GM23338 (cell line): ENCODE results near the gene FHAD1. TPM values are rescaled to one million over a fixed set of nuclear protein-coding genes. Genes with fewer than 3 reads are reported as not detected.
A peak's percentile ranks its signal among the peaks of the same experiment; 100 is the strongest.

ENCODE experiments used
- ATAC-seq: fragments of 200-7000 bp; cut with Tn5 transposase; 3 replicates; pipeline ENCODE4 v1.9.1; 2020
- DNase-seq: peaks from one replicate; pipeline ENCODE4 v3.0.0-alpha.2; 2015; ENCODE audit warnings: low spot score
- H2AFZ ChIP-seq: fragments of 200-600 bp; sonication (generic); 2 replicates; pipeline ENCODE4 v1.8.0; 2016; ENCODE audit warnings: antibody characterized with exemption, mild to moderate bottlenecking, moderate library complexity
- H3F3A ChIP-seq: fragments of 200-600 bp; sonication (generic); replicated peaks from 2 replicates; pipeline ENCODE4 v1.8.0; 2017; ENCODE audit warnings: antibody characterized with exemption, mixed run types, low read depth
- H3K27ac ChIP-seq: fragments of 200-600 bp; sonication (generic); 2 replicates; pipeline ENCODE4 v1.6.1; 2016; ENCODE audit warnings: low read depth
- H3K27me3 ChIP-seq: fragments of 200-600 bp; sonication (generic); 2 replicates; pipeline ENCODE4 v1.8.0; 2016; ENCODE audit warnings: mild to moderate bottlenecking, mixed run types, moderate library complexity; ENCODE audit not compliant: insufficient read depth
- H3K36me3 ChIP-seq: fragments of 200-600 bp; sonication (generic); 2 replicates; pipeline ENCODE4 v1.8.0; 2016; ENCODE audit warnings: mild to moderate bottlenecking; ENCODE audit not compliant: insufficient read depth
- H3K4me1 ChIP-seq: fragments of 200-600 bp; sonication (generic); 2 replicates; pipeline ENCODE4 v1.8.0; 2016; ENCODE audit warnings: mild to moderate bottlenecking, moderate library complexity; ENCODE audit not compliant: insufficient read depth
- H3K4me2 ChIP-seq: fragments of 200-600 bp; sonication (generic); 2 replicates; pipeline ENCODE4 v1.7.1; 2017; ENCODE audit warnings: mixed run types
- H3K4me3 ChIP-seq: fragments of 200-600 bp; sonication (generic); 2 replicates; pipeline ENCODE4 v1.6.1; 2016; ENCODE audit warnings: mixed run types
- H3K79me2 ChIP-seq: fragments of 200-600 bp; sonication (generic); replicated peaks from 2 replicates; pipeline ENCODE4 v1.8.0; 2017; ENCODE audit warnings: mild to moderate bottlenecking; ENCODE audit not compliant: insufficient read depth
- H3K9me2 ChIP-seq: fragments of 200-600 bp; sonication (generic); 2 replicates; pipeline ENCODE4 v1.8.0; 2017; ENCODE audit not compliant: insufficient read depth
- H4K20me1 ChIP-seq: fragments of 200-600 bp; sonication (generic); replicated peaks from 2 replicates; pipeline ENCODE4 v1.8.0; 2017; ENCODE audit warnings: mild to moderate bottlenecking; ENCODE audit not compliant: insufficient read depth
- H3K27ac Mint-ChIP-seq: 2 replicates; pipeline ENCODE4 v1.8.0; 2020; ENCODE audit warnings: inconsistent platforms, mild to moderate bottlenecking, moderate library complexity, mixed read lengths
- H3K27me3 Mint-ChIP-seq: 3 replicates; pipeline ENCODE4 v1.8.0; 2022; ENCODE audit warnings: low read depth, mild to moderate bottlenecking, moderate library complexity, mixed read lengths, inconsistent platforms; ENCODE audit not compliant: insufficient read depth, poor library complexity
- H3K36me3 Mint-ChIP-seq: 3 replicates; pipeline ENCODE4 v1.8.0; 2021; ENCODE audit warnings: low read depth, mild to moderate bottlenecking, inconsistent platforms, moderate library complexity, mixed read lengths
- H3K4me1 Mint-ChIP-seq: 3 replicates; pipeline ENCODE4 v1.8.0; 2020; ENCODE audit warnings: mild to moderate bottlenecking, inconsistent platforms, mixed read lengths
- H3K4me3 Mint-ChIP-seq: 3 replicates; pipeline ENCODE4 v1.8.0; 2021; ENCODE audit warnings: moderate library complexity, mild to moderate bottlenecking, inconsistent platforms, mixed read lengths
- H3K9me3 Mint-ChIP-seq: 3 replicates; pipeline ENCODE4 v1.8.0; 2020; ENCODE audit warnings: moderate library complexity, mild to moderate bottlenecking, inconsistent platforms, mixed read lengths
- CREB1 ChIP-seq: fragments of 250-450 bp; sonication (Bioruptor Pico); IDR thresholded peaks from 2 replicates; pipeline ENCODE4 v1.5.0; 2020; ENCODE audit warnings: low read depth, mild to moderate bottlenecking, moderate library complexity
- CTCF ChIP-seq, 2 experiments: fragments of 200-600 bp in 1 of 2; sonication (generic) in 1 of 2; conservative IDR thresholded peaks; 2 replicates each; pipeline versions ENCODE4 v1.5.1 to v1.6.1; 2016 to 2017; ENCODE audit warnings: antibody characterized with exemption in 2 of 2, low read depth in 2 of 2, mild to moderate bottlenecking in 2 of 2, moderate library complexity in 1 of 2
- ETS1 ChIP-seq: IDR thresholded peaks from 2 replicates; pipeline ENCODE4 v1.6.1; 2016; ENCODE audit warnings: antibody characterized with exemption
- EZH2 ChIP-seq: fragments of 200-600 bp; sonication (generic); IDR thresholded peaks from one replicate; pipeline ENCODE4 v1.8.0; 2017; ENCODE audit warnings: antibody characterized with exemption, mild to moderate bottlenecking, low read depth; ENCODE audit not compliant: unreplicated experiment
- EZH2phosphoT487 ChIP-seq: fragments of 200-600 bp; sonication (generic); IDR thresholded peaks from one replicate; pipeline ENCODE4 v1.8.1; 2018; ENCODE audit warnings: antibody characterized with exemption; ENCODE audit not compliant: unreplicated experiment
- JUNB ChIP-seq: IDR thresholded peaks from one replicate; pipeline ENCODE4 v1.6.1; 2016; ENCODE audit warnings: antibody characterized with exemption; ENCODE audit not compliant: unreplicated experiment
- NANOG ChIP-seq: IDR thresholded peaks from 2 replicates; pipeline ENCODE4 v1.6.1; 2016; ENCODE audit warnings: antibody characterized with exemption, borderline replicate concordance
- POLR2AphosphoS5 ChIP-seq: IDR thresholded peaks from 2 replicates; pipeline ENCODE4 v1.6.1; 2016; ENCODE audit warnings: antibody characterized with exemption, low read depth
- REST ChIP-seq: IDR thresholded peaks from one replicate; pipeline ENCODE4 v1.6.1; 2018; ENCODE audit warnings: antibody characterized with exemption; ENCODE audit not compliant: unreplicated experiment
- STAT1 ChIP-seq: IDR thresholded peaks from one replicate; pipeline ENCODE4 v1.6.1; 2016; ENCODE audit warnings: antibody characterized with exemption; ENCODE audit not compliant: unreplicated experiment
- ZNF114 ChIP-seq: fragments of 250-450 bp; sonication (Bioruptor Pico); IDR thresholded peaks from 2 replicates; pipeline ENCODE4 v1.5.0; 2020; ENCODE audit warnings: mild to moderate bottlenecking, moderate library complexity
- ZNF331 ChIP-seq: fragments of 250-450 bp; sonication (Bioruptor Pico); IDR thresholded peaks from 2 replicates; pipeline ENCODE4 v1.5.0; 2020; ENCODE audit warnings: low read depth, mild to moderate bottlenecking, moderate library complexity
- ZNF462 ChIP-seq: fragments of 250-450 bp; sonication (Bioruptor Pico); IDR thresholded peaks from 2 replicates; pipeline ENCODE4 v1.5.0; 2020; ENCODE audit warnings: mild to moderate bottlenecking, moderate library complexity
- polyA plus RNA-seq: library from polyadenylated mRNA; unstranded; fragments of >200 nt; fragmentation: Nextera tagmentation; extraction: Ambion mirVana; gene quantifications from 2 replicates; pipeline ENCODE4 v1.2.1, GENCODE V29; 2016
- total RNA-seq: library from RNA; depleted of rRNA; stranded (reverse); fragments of >200 nt; shearing (Covaris generic); gene quantifications from 2 replicates; pipeline ENCODE4 v1.2.3, GENCODE V29; 2014

Gene FHAD1
- total and polyA plus RNA-seq, 2 experiments from 2014 or later: 1.8 to 3.3 TPM

GRCh38 chr1:15315815-15316214 is 68.8 kb downstream of the FHAD1 start:
- no peak overlapping the region for H3K4me2 ChIP-seq
- Mint-ChIP-seq H3K4me1 (peaks cover 6% of the 10 kb centered on the region; the same call in 2 of the 3 replicates), H3K27me3 (peaks cover 1% of the 10 kb centered on the region), H3K4me3 (no peak overlapping the region), H3K27ac (0 out of 2 replicates have a peak overlapping the region, but pooled peaks have one; percentile 27), H3K36me3 (no peaks in the 10 kb centered on the region), H3K9me3 (0 out of 3 replicates have a peak, but pooled peaks cover 6% of the 10 kb centered on the region)
- H4K20me1 ChIP-seq: no peaks in the 10 kb centered on the region
- ATAC-seq: no peak
- no peak overlapping the region for H3K27ac ChIP-seq
- H3F3A ChIP-seq: no peaks in the 10 kb centered on the region
- 0 out of 2 replicates have a peak overlapping the region, but pooled peaks have one; percentile 5 for H2AFZ ChIP-seq
- DNase-seq: no peak
- H3K27me3 ChIP-seq: no peaks in the 10 kb centered on the region
- H3K36me3 ChIP-seq: no peaks in the 10 kb centered on the region
- H3K4me1 ChIP-seq: no peaks in the 10 kb centered on the region
- TF ChIP-seq EZH2phosphoT487 (no peak), POLR2AphosphoS5 (no peak), CREB1 (CRISPR knock-in tag) (no peak), ETS1 (no peak), ZNF331 (CRISPR knock-in tag) (no peak), ZNF462 (no peak), STAT1 (no peak), JUNB (no peak), ZNF114 (CRISPR knock-in tag) (no peak), REST (no peak), NANOG (no peak), EZH2 (no peak), CTCF (conservative IDR thresholded peaks at IDR 0.05; ENCODE audit: low read depth in 2 of 2) (no peak)
- H3K79me2 ChIP-seq: no peaks in the 10 kb centered on the region
- no peaks in the 10 kb centered on the region for H3K9me2 ChIP-seq
- H3K4me3 ChIP-seq: no peak overlapping the region
